HUES64 (cell line): ENCODE results near the gene APLF.
"Not testable (repeated sequence)": the region's sequence is repeated elsewhere in the genome, so short reads cannot be mapped to it uniquely, and the experiment has no call there.

Source experiments
- H3K27ac ChIP-seq: 2 replicates; pipeline ENCODE4 v1.7.0; 2013; ENCODE audit warnings: low read depth, low read length, inconsistent platforms
- H3K27me3 ChIP-seq: 2 replicates; pipeline ENCODE4 v1.6.1; 2013; ENCODE audit warnings: mild to moderate bottlenecking, low read length; ENCODE audit not compliant: insufficient read depth
- H3K36me3 ChIP-seq: 2 replicates; pipeline ENCODE4 v1.6.1; 2013; ENCODE audit warnings: mild to moderate bottlenecking, low read length; ENCODE audit not compliant: insufficient read depth
- H3K4me1 ChIP-seq: 2 replicates; pipeline ENCODE4 v1.6.1; 2013; ENCODE audit warnings: mild to moderate bottlenecking, low read length, moderate library complexity; ENCODE audit not compliant: insufficient read depth
- H3K4me3 ChIP-seq: 2 replicates; pipeline ENCODE4 v1.5.1; 2013; ENCODE audit warnings: mild to moderate bottlenecking, low read length, moderate library complexity
- H3K9ac ChIP-seq: 2 replicates; pipeline ENCODE4 v1.6.1; 2013; ENCODE audit warnings: mild to moderate bottlenecking, low read depth, low read length
- H3K9me3 ChIP-seq: 2 replicates; pipeline ENCODE4 v1.6.1; 2013; ENCODE audit warnings: low read depth, low read length; ENCODE audit not compliant: insufficient read depth
- WGBS: fragments of 150-250, 120-280 bp; methylation state at CpG from one replicate; pipeline ENCODE4 v1.1.7; 2013; ENCODE audit warnings: missing lambda C conversion rate; 5-methylcytosine and 5-hydroxymethylcytosine counted together

Gene APLF

GRCh38 chr2:68564426-68564825 is 97.0 kb downstream of the APLF start:
- WGBS, result 91% methylated on average over 2 of the region's 2 CpGs
- no peaks in the 10 kb centered on the region for H3K4me1 ChIP-seq
- H3K36me3 ChIP-seq, result no peaks in the 10 kb centered on the region
- H3K4me3 ChIP-seq, result no peak overlapping the region
- no peak overlapping the region for H3K27ac ChIP-seq
- no peak overlapping the region for H3K9ac ChIP-seq
- H3K9me3 ChIP-seq, result no peaks in the 10 kb centered on the region
- no peaks in the 10 kb centered on the region for H3K27me3 ChIP-seq

- Histone ChIP-seq H3K9me3 (no peaks in the 10 kb centered on the region), H3K27me3 (no peaks in the 10 kb centered on the region), H3K27ac (no peak overlapping the region), H3K4me1 (no peaks in the 10 kb centered on the region), H3K4me3 (no peak overlapping the region), H3K36me3 (no peaks in the 10 kb centered on the region), H3K9ac (no peak overlapping the region)
Observed at GRCh38 chr2:68565273-68565672, 97.9 kb downstream of the APLF start.

GRCh38 chr2:68565858-68566257 is 98.5 kb downstream of the APLF start:
- Histone ChIP-seq H3K9ac (no peak overlapping the region), H3K4me1 (no peaks in the 10 kb centered on the region), H3K9me3 (no peaks in the 10 kb centered on the region), H3K27ac (no peak overlapping the region), H3K36me3 (no peaks in the 10 kb centered on the region), H3K4me3 (no peak overlapping the region), H3K27me3 (no peaks in the 10 kb centered on the region)
- 92% methylated on average over 4 of the region's 4 CpGs for WGBS

GRCh38 chr2:68566362-68566761 is 99.0 kb downstream of the APLF start:
- Histone ChIP-seq H3K27ac (no peak overlapping the region), H3K9me3 (no peaks in the 10 kb centered on the region), H3K4me1 (no peaks in the 10 kb centered on the region), H3K9ac (no peak overlapping the region), H3K36me3 (no peaks in the 10 kb centered on the region), H3K4me3 (no peak overlapping the region), H3K27me3 (no peaks in the 10 kb centered on the region)
- 95% methylated on average over 2 of the region's 3 CpGs for WGBS

GRCh38 chr2:68568116-68568515 is 100.7 kb downstream of the APLF start:
- H3K27ac ChIP-seq, result no peak overlapping the region
- WGBS, result 100% methylated on average over 1 of the region's 1 CpG
- H3K4me1 ChIP-seq, result no peaks in the 10 kb centered on the region
- H3K36me3 ChIP-seq, result no peaks in the 10 kb centered on the region
- no peaks in the 10 kb centered on the region for H3K27me3 ChIP-seq
- H3K9me3 ChIP-seq, result no peaks in the 10 kb centered on the region
- H3K9ac ChIP-seq, result no peak overlapping the region
- H3K4me3 ChIP-seq, result no peak overlapping the region

GRCh38 chr2:68569604-68570003 is 102.2 kb downstream of the APLF start:
- H3K36me3 ChIP-seq, result no peaks in the 10 kb centered on the region
- H3K4me3 ChIP-seq, result no peak overlapping the region

GRCh38 chr2:68570434-68570833 is 103.0 kb downstream of the APLF start:
- 100% methylated on average over 2 of the region's 4 CpGs for WGBS
- not testable (repeated sequence) for H3K4me1 ChIP-seq, H3K27ac ChIP-seq

More at GRCh38 chr2:68569604-68570003, 102.2 kb downstream of the APLF start:
- whole genome bisulfite sequencing, result 92% methylated on average over 1 of the region's 1 CpG
- H3K4me1 ChIP-seq, result no peaks in the 10 kb centered on the region
- H3K9ac ChIP-seq, result no peak overlapping the region
- no peaks in the 10 kb centered on the region for H3K27me3 ChIP-seq
- no peak overlapping the region for H3K27ac ChIP-seq
- no peaks in the 10 kb centered on the region for H3K9me3 ChIP-seq

GRCh38 chr2:68574202-68574791 is 106.9 kb downstream of the APLF start:
- 91% methylated on average over 2 of the region's 2 CpGs for WGBS

More at GRCh38 chr2:68570434-68570833, 103.0 kb downstream of the APLF start:
- H3K27me3 ChIP-seq, H3K4me3 ChIP-seq, H3K9ac ChIP-seq, H3K9me3 ChIP-seq, H3K36me3 ChIP-seq: not testable (repeated sequence)

GRCh38 chr2:68577183-68577582 is 109.8 kb downstream of the APLF start:
- no peaks in the 10 kb centered on the region for H3K9me3 ChIP-seq
- no peaks in the 10 kb centered on the region for H3K36me3 ChIP-seq
- H3K4me1 ChIP-seq, result no peaks in the 10 kb centered on the region
- H3K4me3 ChIP-seq, result no peak overlapping the region
- H3K27ac ChIP-seq, result no peak overlapping the region
- no peaks in the 10 kb centered on the region for H3K27me3 ChIP-seq
- H3K9ac ChIP-seq, result no peak overlapping the region

More at GRCh38 chr2:68574202-68574791, 106.9 kb downstream of the APLF start:
- Histone ChIP-seq H3K4me1 (no peaks in the 10 kb centered on the region), H3K9me3 (no peaks in the 10 kb centered on the region), H3K27me3 (no peaks in the 10 kb centered on the region), H3K4me3 (no peak overlapping the region), H3K36me3 (no peaks in the 10 kb centered on the region), H3K9ac (no peak overlapping the region), H3K27ac (no peak overlapping the region)

- WGBS, result no CpG with 5 or more reads among the region's 3 CpGs
- no peaks in the 10 kb centered on the region for H3K9me3 ChIP-seq
- no peaks in the 10 kb centered on the region for H3K36me3 ChIP-seq
- no peak overlapping the region for H3K27ac ChIP-seq
- H3K9ac ChIP-seq, result no peak overlapping the region
- H3K27me3 ChIP-seq, result no peaks in the 10 kb centered on the region
- no peak overlapping the region for H3K4me3 ChIP-seq
- no peaks in the 10 kb centered on the region for H3K4me1 ChIP-seq
Observed at GRCh38 chr2:68579689-68580088, 112.3 kb downstream of the APLF start.

- no peak overlapping the region for H3K27ac ChIP-seq
- no peaks in the 10 kb centered on the region for H3K36me3 ChIP-seq
- no peak overlapping the region for H3K9ac ChIP-seq
- H3K4me3 ChIP-seq, result no peak overlapping the region
- no peaks in the 10 kb centered on the region for H3K27me3 ChIP-seq
- no peaks in the 10 kb centered on the region for H3K4me1 ChIP-seq
- 77% methylated on average over 2 of the region's 2 CpGs for WGBS
- no peaks in the 10 kb centered on the region for H3K9me3 ChIP-seq
Observed at GRCh38 chr2:68588589-68588988, 121.2 kb downstream of the APLF start.

GRCh38 chr2:68589963-68590362 is 122.6 kb downstream of the APLF start:
- 98% methylated on average over 1 of the region's 1 CpG for WGBS
- no peaks in the 10 kb centered on the region for H3K4me1 ChIP-seq
- no peaks in the 10 kb centered on the region for H3K9me3 ChIP-seq
- H3K4me3 ChIP-seq, result no peak overlapping the region
- H3K36me3 ChIP-seq, result no peaks in the 10 kb centered on the region
- no peak overlapping the region for H3K27ac ChIP-seq
- no peaks in the 10 kb centered on the region for H3K27me3 ChIP-seq
- H3K9ac ChIP-seq, result no peak overlapping the region
